ENCODE measurements around the gene CUX1. TPM values are rescaled to one million over a fixed set of nuclear protein-coding genes. Genes with fewer than 3 reads are reported as not detected.

CUX1 gene
- total RNA-seq, 1 donor from 2014 or later, result 40.5 TPM

DNA sequence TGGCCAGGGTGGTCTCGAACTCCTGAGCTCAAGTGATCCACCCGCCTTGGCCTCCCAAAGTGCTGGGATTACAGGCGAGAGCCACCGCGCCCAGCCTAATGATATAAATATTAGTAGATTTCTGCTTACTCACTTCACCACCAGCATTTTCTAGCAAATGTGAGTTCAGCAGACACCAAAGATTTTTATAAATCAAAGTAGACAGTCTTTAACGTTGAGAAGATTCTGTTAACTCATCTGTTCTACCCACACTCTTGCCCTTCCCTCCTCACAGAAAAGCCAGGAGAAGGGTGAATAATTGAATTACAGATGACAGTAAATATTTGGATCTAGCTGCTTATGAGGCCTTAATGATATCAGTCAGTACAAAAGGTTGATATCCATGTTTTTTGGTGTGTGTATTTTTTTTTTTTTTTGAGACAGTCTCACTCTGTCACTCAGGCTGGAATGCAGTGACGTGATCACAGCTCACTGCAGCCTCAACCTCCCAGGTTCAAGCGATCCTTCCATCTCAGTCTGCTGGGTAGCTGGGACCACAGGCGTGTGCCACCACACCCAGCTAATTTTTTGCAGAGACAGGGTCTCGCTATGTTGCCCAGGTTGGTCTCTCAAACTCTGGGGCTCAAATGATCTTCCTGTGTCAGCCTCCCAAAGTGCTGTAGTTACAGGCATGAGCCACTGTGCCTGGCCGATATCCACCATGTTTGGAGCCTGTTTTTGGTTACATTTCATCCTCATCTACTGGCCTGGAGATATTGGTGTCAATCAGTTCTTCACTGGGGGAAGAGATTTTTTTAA lies 120.5 kb downstream of the CUX1 start:
- DNase-seq (ENCODE audit: low read depth) (no peak), FAIRE-seq (no peak)
- no peak overlapping the region for H3K4me3 ChIP-seq (ENCODE audit: low read depth, low read length)
- no peak for TF ChIP-seq CTCF (IDR thresholded peaks at IDR 0.05; ENCODE audit: insufficient read depth, low read length, severe bottlenecking)
- H3K36me3 ChIP-seq (ENCODE audit: control insufficient read depth, insufficient read depth, low read length), result no peaks in the 10 kb centered on the region
- H3K27me3 ChIP-seq (ENCODE audit: control insufficient read depth, insufficient read depth, low read length), result no peaks in the 10 kb centered on the region

DNA sequence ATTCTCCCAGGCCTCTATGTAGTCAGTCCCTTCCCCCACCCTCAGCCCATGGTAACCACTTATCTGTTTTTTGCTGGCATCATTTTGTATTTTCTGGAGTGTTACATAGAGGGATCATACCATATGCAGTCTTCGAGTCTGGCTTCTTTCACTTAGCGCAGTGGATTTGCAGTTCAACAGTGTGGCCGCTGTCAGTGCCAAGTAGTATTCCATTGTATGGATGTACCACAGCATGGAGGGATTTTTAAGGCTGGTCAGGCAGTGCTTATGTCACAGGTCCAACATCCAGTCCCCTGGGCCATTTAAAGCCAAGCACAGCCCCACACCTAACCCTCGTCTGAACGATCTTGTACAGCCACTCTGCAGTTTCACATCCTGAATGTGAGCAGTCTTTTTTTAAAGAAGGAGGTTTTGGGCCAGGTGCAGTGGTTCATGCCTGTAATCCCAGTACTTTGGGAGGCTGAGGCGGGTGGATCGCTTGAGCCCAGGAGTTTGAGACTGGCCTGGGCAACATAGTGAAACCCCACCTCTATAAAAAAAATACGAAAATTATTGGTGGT lies 121.8 kb downstream of the CUX1 start:
- no peaks in the 10 kb centered on the region for H3K27me3 ChIP-seq (ENCODE audit: control insufficient read depth, insufficient read depth, low read length)
- no peak for TF ChIP-seq CTCF (IDR thresholded peaks at IDR 0.05; ENCODE audit: insufficient read depth, low read length, severe bottlenecking)
- H3K36me3 ChIP-seq (ENCODE audit: control insufficient read depth, insufficient read depth, low read length), result peaks cover 3% of the 10 kb centered on the region
- no peak overlapping the region for H3K4me3 ChIP-seq (ENCODE audit: low read depth, low read length)
- DNase-seq (ENCODE audit: low read depth), result no peak
- FAIRE-seq, result no peak

GRCh38 chr7:101940151-101940550 lies 122.7 kb downstream of the CUX1 start:
- Histone ChIP-seq H3K36me3 (ENCODE audit: control insufficient read depth, insufficient read depth, low read length) (peaks cover 3% of the 10 kb centered on the region), H3K4me3 (ENCODE audit: low read depth, low read length) (no peak overlapping the region)
- FAIRE-seq, result no peak

GRCh38 chr7:101940830-101941229 lies 123.4 kb downstream of the CUX1 start:
- DNase-seq (ENCODE audit: low read depth), result no peak
- no peak for TF ChIP-seq CTCF (IDR thresholded peaks at IDR 0.05; ENCODE audit: insufficient read depth, low read length, severe bottlenecking)
- no peaks in the 10 kb centered on the region for H3K27me3 ChIP-seq (ENCODE audit: control insufficient read depth, insufficient read depth, low read length)
- H3K4me3 ChIP-seq (ENCODE audit: low read depth, low read length), result no peak overlapping the region
- peaks cover 3% of the 10 kb centered on the region for H3K36me3 ChIP-seq (ENCODE audit: control insufficient read depth, insufficient read depth, low read length)
- FAIRE-seq, result no peak

More at GRCh38 chr7:101940151-101940550, 122.7 kb downstream of the CUX1 start:
- no peaks in the 10 kb centered on the region for H3K27me3 ChIP-seq (ENCODE audit: control insufficient read depth, insufficient read depth, low read length)
- TF ChIP-seq CTCF (IDR thresholded peaks at IDR 0.05; ENCODE audit: insufficient read depth, low read length, severe bottlenecking), result no peak
- DNase-seq (ENCODE audit: low read depth), result no peak

DNA sequence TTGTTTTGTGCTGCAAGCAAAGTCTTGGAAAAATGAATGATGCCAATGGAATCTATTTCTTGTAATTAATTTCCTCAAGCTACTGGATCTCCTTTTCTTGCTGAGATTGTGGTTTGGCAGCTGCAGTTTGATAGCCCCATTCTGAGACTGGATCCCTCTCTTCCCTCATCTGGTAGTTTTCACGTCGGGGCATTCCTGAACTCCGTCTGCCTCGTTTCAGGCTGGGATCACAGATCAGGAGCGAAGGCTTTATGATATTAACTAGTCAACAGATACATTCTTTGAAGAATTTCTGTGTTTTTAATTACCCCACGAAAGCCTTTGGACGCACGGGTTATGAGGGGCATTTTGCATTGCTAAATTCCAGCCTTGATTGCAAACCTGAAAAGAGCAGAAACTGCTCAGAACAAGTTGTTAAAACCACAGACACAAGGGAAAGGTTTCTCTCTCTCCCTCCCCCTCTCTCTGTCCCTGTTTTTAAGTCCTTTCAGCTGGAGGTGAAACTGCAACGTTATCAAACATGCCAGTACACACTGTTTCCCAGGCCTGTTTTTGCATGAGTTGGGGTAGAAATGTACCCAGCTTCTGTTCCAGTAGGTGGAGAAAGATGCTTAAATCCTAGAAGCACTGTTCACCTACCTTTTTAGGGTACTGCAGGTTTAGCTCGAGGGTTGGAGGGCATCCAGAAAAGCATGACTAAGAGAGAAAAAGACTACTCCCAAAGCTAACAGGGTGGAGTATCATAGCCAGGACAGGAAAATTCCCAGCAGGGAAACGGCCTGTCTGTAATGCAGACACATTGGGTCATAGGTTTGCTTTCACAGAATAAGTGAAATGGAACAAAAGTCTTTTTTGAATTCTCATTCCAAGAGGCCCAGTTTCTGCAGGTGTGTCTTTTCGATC lies 124.3 kb downstream of the CUX1 start:
- FAIRE-seq (no peak), DNase-seq (ENCODE audit: low read depth) (peak; percentile 95)
- Histone ChIP-seq H3K4me3 (ENCODE audit: low read depth, low read length) (no peak overlapping the region), H3K36me3 (ENCODE audit: control insufficient read depth, insufficient read depth, low read length) (peaks cover 3% of the 10 kb centered on the region), H3K27me3 (ENCODE audit: control insufficient read depth, insufficient read depth, low read length) (no peaks in the 10 kb centered on the region)
- peak; percentile 12 for TF ChIP-seq CTCF (IDR thresholded peaks at IDR 0.05; ENCODE audit: insufficient read depth, low read length, severe bottlenecking)
